Measurements from ENCODE around the gene SIT1.
"Not testable (repeated sequence)": the region's sequence is repeated elsewhere in the genome, so short reads cannot be mapped to it uniquely, and the experiment has no call there.

Gene SIT1

DNA sequence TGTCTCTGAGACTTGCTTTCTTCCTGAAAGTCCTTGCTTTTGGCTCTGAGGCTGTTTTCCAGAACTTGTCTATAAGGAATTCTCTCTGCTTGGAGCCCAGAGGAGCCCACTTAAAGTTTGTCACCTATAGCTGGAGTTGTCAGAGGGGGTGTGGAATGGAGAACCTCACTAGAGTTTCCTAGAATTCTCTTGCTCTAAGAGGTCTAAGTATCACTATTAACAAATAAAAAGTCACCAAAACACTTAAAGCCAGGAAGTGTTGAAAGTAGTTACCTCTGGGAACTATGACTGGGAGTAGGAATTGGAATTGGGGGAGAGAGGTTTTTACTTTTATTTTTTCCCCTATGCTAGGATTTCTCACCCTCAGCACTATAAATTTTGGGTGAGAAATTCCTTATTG, 15.0 kb downstream of the SIT1 start:
- DNase-seq = no peak

DNA sequence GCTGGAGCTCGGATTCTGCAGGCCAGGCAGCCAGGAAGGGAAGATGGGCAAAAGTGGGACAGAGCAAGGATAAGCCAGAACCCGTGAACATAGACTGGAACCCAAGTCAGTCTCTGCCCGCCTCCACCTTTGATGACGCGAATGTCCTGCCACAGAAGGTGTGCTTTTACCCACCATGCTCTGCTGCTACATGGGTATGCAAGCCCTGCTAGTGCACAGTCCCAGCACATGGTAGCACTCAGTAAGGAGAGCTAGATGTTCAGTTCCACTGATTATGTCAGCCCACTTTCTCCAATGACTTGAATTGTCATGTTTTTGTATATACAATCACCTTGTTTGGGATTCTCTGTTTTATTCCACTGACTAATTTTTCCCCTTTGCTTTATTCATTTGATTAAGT, 21.1 kb downstream of the SIT1 start:
- no peak for DNase-seq

DNA sequence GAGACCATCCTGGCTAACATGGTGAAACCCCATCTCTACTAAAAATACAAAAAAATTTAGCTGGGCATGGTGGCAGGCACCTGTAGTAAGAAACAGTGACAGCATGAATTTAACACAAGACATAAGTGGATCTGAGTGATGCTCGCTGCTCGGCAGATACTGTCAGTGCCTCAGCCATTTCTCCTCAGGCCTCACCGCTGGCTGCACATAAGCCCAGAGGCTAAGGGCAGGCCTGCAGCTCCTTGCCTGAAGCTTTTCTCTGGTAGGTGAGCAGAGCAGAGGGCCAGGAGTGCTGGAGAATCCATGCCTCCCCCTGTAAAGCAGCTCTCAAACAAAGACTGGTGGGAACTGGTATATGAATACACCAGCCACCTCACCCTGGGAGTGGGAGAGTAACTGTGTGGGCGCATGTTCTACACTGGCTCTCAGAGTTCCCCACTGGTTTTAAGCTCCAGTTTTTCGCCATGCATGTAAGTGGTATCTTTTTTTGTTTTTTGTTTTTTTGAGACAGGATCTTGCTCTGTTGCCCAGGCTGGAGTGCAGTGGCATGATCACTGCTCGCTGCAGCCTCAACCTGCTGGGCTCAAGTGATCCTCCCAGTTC, 22.2 kb downstream of the SIT1 start:
- DNase-seq = no peak

DNA sequence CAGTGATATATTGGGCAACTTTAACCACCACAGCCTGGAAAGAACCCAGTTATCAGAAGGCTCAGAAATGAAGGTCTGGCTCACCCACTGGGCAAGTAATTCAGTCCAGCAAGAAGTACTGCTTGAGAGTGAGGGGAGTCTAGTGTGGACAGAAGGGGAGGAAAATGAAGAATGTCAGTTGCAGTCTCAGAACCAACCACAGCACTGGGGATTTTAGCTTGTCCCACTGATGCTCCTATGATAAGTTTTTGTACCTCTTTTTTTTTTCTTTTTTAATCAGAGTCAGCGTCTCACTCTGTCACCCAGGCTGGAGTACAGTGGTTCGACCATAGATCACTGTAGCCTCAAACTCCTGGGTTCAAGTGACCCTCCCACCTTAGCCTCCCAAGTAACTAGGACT, 23.2 kb downstream of the SIT1 start:
- no peak for DNase-seq

DNA sequence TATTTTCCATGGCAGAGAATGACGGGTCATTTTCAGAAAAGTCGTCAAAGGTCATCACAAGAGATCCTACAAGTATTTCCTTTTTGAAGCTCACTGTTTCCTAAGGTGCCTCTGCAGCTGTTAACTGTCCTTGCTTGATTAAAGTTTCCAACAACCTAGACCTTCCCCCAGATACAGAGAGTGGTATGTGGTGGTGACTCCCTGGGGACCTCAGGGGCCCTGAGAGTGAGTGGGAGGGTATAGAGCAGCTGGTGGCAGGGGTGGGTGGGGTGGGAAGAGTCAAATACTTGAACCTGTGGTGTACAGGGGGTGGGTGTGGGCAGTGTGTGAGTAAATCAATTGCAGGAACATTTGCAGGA, 31.0 kb downstream of the SIT1 start:
- DNase-seq = no peak

DNA sequence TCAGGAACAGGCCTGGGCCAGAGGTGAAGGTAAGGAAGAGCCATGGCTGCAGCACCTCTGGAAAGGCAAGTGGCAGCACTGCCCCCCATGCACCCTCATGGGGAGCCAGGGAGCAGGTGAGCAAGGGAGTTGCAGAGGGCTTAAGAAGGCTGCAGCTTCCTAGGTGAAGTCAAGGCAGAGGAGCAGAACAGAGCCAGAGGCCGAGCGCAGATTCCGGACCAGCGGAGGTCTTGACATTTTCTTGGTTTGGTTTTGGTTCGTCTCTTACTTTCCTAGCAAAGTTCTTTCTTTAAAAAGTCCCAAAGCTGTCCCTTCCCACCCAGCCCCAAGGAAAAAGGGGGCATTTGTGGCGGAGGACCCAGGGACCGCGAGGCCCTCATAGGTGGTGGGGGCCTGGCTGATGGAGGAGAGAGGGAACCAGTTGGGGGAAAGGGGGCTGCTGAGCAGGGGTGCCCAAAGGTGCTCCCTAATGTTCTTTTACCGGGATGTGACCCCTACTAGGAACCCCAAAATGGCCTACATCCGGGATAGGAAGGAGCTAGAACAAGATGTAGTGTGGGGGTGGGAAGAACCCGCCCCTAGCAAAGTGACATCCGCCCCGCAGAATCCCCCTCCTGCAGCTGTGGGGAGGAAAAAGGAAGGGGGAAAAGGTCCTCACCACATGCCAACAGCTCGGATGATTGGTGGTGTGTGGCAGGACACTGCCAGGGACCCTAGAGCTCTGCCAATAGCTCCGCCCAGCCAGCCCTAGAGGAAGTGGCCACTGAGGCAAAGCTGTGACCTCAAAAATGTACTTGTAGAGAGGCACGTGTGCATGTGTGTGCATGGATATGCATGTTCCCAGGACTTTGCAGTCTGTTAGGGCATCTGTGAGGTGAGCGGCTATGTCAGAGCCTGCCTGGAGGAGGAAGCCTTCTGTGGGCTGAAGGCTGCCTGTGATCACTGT, 31.6 kb downstream of the SIT1 start:
- no peak for DNase-seq

DNA sequence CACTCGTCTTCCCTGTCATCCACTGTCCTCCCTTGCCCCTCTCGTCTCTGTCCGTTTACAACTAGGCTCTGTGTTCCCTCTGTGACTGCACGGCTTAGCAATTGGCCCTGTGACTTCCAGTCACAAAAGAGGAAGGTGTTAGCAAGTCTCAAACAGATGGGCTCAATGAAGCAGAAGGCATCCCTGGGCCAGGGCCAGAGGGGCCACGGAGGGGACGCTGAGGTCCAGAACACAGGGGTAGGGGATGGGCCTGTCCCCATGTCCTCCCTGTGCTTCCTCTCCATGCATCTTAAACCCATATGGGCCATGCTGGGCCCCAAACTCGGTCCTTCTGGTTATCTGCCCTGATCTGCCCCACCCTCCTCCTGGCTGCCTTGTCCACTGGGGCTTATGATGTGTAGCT, 32.4 kb downstream of the SIT1 start, which contains the start of gene CD72:
CD72 (minus strand) TSS at position 89 of the 403 bp plus-strand sequence. CDS start 110 bp downstream, outside the sequence.
- DNase-seq = no peak

DNA sequence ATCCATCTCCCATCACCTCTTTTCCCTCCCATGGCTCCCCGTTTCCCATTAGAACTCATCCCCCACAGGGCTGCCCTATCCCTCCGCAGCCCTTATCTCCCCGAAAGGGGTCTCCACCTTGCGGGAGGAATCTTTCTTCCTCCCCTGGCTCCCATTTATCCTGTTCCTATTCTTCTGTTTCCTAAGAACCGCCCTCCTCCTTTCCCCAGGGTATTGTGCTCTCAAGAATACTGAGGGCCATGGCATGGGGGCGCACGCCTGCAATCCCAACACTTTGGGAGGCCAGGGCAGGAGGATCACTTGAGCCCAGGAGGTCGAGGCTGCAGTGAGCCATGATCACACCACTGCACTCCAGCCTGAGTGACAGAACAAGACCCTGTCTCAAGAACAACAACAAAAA, 33.2 kb downstream of the SIT1 start:
- DNase-seq = no peak

DNA sequence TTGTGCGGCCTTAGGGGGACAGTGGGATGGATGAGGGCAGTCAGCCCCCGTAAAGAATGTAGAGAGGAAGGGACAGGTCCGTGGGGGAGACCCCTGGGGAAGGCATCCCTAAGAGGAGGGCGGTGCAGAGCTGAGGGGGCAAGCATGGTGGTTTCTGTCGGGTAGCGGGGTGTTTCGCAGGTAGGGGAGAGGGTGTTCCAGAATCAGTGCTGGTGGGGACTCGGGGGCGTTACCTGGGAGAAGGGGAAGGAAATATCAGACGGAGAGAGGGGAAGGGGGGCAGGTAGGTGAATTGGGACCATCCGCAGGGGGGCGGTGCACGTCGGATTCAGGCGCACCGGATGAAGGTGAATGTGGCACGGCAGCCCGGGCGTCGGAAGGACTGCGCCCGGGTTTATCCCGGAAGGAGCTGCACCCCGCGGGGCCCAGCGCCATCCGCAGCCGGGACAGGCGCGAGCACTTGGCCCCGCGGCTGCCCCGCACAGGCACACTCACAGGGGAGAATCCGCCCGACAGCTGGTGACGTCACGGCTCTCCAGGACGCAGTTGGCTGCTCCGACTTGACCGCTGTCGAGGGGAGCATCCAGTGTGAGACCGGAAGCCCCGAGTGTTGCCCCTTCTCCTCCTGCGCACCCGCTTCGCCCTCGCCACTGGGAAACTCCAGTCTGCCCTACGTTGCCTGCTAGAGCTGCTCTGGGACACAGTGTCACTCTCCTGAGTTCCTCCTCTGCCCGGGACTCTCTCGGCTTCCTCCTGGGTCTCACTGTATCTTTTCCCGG, 33.9 kb downstream of the SIT1 start:
- DNase-seq = no peak

DNA sequence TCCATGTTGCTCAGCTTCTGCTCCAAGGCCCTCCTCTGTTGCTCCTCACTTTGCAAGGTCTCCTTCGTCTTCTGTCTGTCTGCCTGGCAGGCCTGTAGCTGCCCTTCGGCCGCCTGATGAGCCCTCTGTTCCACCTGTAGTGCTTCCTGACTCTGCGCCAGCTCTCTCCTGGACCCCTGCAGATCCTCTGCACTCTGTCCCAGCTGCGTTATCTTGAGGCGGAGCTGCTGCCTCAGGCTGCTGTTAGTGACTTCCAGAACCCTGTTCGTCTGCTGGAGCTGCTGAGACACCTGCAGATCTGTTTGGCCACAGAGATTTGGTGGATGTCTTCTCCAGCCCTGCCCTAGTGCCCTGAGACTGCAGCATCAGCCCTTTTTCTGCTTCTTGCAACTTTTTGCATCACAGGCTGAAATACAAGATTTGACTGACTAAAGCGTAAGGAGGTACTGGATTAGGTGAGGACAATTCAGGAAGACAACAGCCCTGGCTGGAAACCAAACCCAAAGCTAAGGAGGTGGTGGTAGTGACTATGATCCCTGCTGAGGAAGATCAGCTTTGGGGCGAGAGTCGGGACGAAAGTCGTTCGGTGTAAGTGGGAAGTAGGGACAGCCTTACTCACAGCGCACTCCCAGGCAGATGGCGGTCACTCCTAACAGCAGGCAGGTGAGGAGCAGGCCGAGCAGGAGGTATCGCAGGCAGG, 34.6 kb downstream of the SIT1 start:
- no peak for DNase-seq

DNA sequence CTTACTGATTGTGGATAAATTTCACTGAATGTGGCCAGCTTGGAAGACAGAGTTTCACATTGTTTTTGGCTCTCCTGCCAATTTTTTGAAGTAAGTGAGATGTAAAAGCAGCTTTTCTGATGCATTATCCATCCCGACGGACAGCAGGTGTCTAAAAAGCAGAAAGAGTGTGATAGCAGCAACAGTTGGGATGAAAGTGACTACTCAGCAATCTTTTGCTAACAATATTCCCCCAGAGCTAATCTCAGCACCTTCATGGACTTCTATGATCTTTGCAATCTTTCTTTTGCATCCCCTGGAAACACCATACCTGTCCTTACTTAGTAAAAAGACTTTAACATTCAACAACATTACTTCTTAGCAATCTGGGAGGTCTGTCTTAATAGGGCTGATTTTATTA, 37.9 kb downstream of the SIT1 start:
- DNase-seq = no peak

DNA sequence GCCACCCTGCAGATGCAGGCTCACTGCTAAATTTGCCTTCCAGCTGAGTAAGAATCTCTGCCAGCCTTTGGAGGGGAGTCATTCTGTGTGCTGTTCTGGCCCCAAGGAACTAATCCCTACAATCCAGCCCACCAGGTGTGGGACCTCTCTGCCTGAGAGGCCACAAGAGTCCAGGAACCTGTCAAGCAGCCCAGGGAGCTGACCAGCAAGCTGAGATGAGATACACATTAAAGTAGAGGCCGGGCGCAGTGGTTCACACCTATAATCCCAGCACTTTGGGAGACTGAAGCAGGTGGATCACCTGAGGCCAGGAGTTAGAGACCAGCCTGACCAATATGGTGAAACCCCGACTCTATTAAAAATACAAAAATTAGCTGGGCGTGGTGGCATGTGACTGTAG, 38.7 kb downstream of the SIT1 start:
- not testable (repeated sequence) for DNase-seq

DNA sequence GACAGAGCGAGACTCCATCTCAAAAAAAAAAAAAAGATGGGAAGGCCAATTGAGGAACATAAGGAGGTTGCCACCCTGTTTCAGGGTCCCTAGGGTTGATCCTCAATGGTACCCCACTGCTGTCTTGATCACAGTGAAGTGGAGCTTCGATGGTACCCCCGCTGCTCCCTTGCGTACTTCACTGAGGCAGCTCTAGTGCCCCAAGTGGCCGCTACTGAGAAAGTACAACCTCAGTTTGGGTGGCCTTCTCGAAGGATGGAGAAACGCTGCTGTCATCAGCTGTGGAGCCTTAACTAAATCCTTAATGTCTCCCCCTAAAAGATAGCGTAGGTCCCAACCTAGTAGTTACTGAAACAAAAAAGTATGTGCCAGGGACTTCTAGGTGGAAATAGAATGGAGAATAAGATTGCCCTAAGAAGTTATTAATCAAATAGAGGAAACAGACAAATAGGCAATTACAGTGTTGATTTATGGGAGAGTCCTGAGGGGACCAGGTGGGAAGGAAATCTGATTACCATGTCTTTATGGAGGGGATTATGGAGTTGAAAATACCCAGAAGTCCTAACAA, 39.4 kb downstream of the SIT1 start:
- no peak for DNase-seq

DNA sequence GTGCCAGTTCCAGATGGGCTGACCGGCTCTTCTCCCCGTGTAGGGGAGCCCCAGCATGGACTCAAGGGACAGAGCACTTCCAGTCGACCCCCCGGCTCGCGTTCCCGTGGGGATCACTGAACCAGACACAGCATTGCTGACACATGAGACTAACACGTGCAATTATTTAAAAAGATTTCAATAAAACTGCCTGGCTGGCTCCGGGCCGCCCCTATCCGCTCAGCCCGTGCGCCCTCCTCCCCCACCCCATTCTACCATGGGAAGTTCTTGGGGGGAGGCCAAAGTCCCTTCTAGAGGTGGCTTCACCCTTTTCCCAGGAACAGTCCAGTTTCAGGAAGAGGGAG, 40.9 kb downstream of the SIT1 start:
- DNase-seq = no peak

DNA sequence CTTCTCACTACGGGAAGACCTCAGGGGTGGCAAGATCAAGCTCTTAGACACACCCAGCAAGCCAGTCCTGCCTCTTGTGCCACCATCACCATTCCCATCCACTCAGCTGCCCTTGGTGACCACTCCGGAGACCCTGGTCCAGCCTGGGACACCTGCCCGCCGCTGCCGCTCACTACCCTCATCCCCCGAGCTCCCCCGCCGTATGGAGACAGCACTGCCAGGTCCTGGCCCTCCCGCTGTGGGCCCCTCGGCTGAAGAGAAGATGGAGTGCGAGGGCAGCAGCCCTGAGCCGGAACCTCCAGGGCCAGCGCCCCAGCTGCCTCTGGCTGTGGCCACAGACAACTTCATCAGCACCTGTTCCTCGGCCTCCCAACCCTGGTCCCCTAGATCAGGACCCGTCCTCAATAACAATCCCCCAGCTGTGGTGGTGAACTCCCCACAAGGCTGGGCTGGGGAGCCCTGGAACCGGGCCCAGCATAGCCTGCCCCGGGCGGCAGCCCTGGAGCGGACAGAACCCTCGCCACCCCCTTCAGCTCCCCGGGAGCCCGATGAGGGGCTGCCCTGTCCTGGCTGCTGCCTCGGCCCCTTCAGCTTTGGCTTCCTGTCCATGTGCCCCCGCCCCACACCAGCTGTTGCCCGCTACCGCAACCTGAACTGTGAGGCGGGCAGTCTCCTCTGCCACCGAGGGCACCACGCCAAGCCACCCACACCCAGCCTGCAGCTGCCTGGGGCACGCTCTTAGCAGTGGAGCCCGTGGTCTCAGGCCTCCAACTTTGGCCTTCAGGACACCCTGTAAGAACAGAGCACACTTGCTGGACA, 41.5 kb downstream of the SIT1 start:
- DNase-seq = no peak

DNA sequence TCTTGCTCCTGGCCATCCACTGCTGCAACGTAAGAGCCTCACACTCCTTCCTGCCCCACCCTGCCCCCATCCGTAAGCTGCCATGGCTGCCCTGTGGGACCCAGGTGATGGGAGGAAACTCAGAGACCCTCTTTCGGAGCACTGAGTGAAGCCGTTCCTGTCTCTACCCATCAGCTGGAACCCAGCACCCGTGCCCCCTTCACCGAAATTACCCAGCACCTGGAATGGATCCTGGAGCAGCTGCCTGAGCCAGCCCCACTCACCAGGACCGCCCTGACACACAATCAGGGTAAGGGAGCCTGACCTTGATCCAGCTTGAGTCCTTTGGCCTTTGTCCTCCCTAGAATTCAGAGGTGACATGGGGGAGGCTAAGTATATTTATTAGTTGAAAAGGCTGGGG, 42.5 kb downstream of the SIT1 start:
- DNase-seq = no peak

DNA sequence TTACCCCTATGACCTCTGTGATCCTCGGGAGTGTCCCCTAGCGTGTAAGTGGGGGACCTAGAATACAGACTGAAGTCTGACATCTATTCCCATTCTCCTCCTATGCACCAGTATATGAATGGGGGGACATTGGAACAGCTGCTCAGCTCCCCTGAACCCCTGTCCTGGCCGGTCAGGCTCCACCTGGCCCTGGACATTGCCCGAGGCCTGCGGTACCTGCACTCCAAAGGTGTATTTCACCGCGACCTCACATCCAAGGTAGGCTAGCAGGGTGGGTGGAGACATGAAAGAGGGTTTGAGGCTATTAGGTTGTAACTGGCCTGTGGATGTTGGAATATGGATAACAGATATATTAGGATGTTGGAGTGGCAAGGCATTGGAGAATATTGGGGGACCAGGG, 44.0 kb downstream of the SIT1 start:
- no peak for DNase-seq

DNA sequence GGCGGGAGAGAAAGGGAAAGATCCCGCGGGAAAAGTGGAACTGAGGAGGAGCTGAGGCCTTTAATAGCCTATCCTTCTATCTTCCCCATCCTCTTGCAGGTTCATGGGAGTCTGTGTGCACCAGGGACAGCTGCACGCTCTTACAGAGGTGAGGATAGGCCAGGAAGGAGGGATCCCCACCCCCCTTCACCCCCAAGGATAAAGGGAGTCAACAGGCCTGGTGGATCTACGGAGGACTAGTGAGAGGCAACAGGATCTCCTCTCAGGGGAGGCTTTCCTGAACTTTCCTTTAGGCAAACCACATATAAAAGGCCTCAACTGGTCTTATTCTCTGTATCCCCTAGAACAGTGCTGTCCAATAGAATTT, 44.6 kb downstream of the SIT1 start:
- no peak for DNase-seq

DNA sequence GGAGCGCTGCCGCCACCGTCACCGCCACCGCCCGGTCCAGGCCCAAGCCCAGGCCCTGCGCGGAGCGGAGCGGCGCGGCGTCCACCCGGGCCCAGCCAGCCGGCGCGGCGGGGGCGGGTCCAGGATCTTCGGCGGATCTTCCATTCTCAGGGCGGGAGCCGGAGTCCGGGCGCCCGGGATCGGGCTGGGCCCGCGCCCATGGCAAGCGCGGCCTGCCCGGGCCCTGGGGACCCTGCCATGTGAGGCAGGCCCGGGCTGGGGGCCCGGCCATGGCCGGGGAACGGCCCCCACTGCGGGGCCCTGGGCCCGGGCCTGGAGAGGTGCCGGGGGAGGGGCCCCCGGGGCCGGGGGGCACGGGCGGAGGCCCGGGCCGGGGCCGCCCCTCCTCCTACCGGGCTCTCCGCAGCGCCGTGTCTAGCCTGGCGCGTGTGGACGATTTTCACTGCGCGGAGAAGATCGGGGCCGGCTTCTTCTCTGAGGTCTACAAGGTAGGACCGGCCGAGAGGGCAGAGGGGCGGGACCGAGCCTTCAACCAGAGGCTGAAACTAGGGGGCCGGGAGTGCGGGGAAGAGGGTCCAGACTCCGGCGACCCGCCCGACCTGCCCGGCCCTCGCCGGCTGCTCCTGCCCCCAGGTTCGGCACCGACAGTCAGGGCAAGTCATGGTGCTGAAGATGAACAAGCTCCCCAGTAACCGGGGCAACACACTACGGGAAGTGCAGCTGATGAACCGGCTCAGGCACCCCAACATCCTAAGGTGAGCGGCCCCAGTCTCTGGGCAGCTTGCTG, 45.2 kb downstream of the SIT1 start:
- DNase-seq = no peak

DNA sequence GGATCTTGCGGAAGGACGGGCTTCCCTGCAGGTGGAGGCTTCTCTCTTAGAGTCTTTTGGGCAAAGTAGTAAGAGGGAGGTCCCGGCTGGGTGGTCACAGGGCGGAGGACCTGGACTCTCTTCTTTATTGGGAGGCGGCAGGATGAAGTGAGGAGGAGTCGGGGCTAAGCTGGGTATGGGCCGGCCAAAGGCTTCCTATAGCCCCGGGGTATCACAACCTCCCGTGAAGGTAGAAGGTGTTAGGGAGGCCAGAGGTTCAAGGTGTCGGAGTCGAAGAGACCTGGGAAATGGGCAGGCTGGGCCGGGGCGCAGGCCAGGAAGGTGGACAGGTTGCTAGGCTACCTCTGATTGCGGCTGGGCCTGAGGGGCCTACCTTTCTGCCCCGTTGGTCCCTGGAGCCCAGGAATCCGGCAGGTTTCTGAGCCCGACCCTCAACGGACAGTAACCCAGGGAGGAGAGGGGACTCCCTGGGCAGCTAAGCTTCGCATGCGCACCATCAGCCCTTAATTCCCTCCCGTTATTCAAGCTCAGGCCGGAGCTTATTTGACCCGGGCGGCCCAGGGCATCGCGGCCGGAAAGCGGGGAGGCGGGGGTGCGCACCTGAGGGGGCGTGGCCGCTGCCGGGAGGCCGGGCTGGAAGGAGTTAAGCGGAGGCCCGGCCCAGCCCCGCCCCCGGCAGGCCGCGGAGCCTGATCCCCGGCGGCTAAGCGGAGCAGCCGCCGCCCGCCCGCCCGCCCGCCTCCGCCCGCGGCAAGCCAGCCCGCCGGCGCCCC, 46.0 kb downstream of the SIT1 start, which contains the start of gene TESK1:
TESK1 (plus strand) TSS at position 685 of the 773 bp plus-strand sequence. CDS start 358 bp downstream, outside the sequence.
- peak; percentile 69 for DNase-seq
